ENCODE results near the gene LUC7L3.

Gene LUC7L3

GRCh38 chr17:50794361-50794760 is 75.0 kb downstream of the LUC7L3 start:
- TF ChIP-seq, protein P1, sequence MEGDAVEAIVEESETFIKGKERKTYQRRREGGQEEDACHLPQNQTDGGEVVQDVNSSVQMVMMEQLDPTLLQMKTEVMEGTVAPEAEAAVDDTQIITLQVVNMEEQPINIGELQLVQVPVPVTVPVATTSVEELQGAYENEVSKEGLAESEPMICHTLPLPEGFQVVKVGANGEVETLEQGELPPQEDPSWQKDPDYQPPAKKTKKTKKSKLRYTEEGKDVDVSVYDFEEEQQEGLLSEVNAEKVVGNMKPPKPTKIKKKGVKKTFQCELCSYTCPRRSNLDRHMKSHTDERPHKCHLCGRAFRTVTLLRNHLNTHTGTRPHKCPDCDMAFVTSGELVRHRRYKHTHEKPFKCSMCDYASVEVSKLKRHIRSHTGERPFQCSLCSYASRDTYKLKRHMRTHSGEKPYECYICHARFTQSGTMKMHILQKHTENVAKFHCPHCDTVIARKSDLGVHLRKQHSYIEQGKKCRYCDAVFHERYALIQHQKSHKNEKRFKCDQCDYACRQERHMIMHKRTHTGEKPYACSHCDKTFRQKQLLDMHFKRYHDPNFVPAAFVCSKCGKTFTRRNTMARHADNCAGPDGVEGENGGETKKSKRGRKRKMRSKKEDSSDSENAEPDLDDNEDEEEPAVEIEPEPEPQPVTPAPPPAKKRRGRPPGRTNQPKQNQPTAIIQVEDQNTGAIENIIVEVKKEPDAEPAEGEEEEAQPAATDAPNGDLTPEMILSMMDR (IDR thresholded peaks at IDR 0.05) = no peak

DNA sequence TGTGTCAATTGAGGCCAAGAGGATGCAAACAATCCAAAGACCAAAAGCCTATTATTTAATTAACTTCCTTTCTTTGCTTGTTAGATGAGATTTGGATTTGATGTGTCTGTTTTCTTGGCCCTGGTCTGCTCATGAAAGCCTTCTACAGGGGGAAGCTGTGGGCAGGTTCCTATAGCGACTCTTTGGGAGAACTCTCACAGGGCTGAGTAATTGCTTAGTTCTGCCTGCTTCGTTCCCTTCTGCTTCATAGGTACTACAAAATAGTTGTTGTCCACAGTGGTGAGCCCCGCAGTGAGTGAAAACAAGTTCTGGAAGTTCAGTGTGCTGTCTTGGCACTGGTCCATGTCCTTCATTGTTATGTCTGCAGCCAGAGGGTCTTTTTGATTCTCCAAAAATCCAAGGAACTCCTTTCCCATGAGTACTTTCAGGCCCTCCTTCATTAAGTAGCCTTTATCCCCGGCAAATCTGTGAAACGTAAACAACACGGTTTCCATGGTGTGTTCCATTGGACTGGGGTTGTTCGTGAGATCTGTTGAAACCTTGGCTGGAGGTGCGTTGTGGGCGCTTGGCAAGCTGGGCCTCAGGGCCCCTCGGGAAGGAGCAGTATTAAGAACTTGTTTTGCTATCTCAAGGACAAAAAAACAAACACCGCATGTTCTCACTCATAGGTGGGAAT is 77.9 kb downstream of the LUC7L3 start:
- TF ChIP-seq, protein P1 (IDR thresholded peaks at IDR 0.05) = no peak

DNA sequence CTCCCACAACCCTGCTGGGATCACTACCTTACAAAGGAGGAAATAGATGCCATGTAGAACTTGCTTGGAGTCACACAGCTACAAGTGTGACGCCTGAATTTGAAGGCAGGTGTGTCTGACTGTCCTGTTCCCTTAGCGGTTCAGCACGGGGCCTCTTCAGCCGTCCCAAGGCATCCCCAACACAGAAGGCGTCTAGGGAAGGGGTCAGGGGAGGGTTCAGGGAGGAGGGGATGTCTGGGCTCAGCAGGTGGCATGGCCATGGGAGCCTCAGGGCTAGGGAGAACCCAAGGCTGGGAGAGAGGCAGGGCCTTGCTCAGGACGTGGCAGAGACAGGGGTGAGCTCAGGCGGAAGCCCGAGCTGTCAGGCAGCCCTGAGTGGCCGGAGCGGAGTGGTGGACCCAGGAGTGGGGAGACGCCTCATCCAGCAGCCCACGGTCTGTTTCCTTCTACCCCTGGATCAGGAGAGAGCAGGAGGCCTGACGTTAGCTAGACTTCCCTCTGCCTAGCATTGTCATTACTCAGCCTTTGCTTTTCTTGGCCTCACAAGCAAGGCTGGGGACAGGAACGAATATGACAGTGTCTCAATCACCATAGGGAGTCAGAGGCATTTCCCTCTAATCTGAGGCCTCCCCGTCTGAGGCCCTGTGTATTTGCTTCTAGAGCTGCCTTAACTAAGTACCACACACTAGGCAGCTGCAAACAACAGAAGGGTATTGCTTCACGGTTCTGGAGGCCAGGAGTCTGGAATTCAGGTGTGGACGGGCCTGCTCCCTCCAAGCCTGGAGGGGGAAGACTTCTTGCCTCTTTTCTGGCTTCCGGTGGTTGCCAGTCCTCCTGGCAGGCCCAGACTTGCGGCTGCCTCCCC is 79.3 kb downstream of the LUC7L3 start:
- TF ChIP-seq, protein P1 (IDR thresholded peaks at IDR 0.05) = no peak

DNA sequence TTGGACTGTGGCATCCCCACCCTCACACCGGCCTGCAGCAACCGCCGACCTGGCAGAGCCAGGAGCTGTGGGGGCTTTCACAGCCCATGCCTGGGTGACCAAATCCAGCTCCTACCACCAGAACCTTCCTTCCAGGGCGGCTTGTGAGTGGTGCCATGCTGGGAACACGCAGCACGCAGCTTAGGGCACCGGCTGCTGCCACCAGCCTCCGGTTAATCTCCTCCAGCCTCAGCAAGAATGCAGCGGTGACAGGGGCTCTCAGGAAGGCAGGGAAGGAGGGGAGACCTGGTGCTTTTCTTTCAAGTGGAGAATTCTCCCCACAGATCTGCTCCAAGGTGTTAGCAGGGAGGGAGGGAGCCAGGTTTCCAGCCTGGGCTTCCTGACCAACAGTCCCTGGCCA is 80.2 kb downstream of the LUC7L3 start:
- TF ChIP-seq, protein P1 (IDR thresholded peaks at IDR 0.05) = no peak

- TF ChIP-seq, protein P1 (IDR thresholded peaks at IDR 0.05) = no peak
Observed at GRCh38 chr17:50800196-50800700, 80.8 kb downstream of the LUC7L3 start.

DNA sequence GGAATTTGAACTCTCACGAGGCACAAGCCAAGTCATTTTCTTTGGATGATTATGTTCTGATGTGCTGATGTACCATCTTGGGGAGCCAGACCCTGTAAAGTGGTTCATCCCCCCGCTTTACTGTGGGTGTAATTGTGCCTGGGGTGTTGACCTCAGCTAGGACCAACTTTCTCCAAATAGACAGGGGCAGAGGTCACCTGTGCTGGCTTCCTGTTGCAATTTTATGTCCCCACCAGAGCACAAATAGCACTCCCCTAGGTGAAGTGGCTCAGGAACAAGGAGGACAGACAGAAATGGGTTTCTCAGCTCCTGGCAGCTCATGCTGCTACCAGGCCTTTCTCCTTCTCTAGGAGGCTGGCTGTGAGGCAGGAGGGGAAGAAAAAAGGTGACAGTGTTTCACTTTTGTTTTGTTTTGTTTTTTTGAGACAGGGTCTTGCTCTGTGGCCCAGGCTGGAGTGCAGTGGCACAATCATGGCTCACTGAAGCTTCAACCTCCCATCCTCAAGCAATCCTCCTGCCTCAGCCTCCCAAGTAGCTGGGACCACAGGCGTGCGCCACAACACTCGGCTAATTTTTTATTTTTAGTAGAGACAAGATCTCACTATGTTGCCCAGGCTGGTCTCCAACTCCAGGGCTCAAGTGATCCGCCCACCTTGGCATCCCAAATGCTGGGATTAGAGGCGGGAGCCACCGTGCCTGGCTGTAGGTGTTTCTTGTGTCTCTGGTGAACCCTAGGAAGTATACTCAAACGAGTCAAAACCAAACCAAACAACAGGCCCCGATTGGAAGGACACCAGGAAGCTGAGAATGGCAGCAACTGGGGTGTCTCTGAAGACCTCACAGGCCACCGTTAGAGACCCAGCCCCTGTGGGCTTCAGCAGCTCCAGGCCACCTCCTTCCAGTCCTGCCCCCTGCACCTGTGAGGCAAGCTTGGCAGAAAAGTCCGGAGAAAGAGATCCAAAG is 83.5 kb downstream of the LUC7L3 start:
- TF ChIP-seq, protein P1 (IDR thresholded peaks at IDR 0.05) = no peak

DNA sequence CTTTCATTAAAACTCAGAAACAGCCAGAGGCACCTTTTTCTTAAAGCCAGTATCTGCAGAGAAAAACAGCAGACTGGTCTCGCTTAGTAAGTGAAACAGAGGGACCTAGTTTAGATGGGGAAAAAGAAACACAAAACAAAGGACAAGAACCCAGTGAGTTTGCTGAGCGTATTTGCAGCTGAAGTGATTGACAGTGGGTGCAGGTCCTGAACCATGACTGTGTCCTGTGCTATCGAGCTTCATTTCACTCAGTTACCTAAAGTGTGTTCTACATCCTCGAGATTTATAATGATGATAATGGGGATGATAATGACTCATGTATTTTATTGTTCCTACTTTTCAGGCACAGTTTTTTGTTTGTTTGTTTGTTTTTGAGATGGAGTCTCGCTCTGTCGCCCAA is 84.3 kb downstream of the LUC7L3 start:
- TF ChIP-seq, protein P1 (IDR thresholded peaks at IDR 0.05) = no peak
